Osteoblast (primary cell): Measurements from ENCODE around the gene SND1. TPM values are rescaled to one million over a fixed set of nuclear protein-coding genes. Genes with fewer than 3 reads are reported as not detected.

Source experiments
- DNase-seq: peaks from one replicate; pipeline ENCODE4 v3.0.0; 2011; ENCODE audit warnings: low spot score, mixed read lengths; ENCODE audit not compliant: insufficient read length; ENCODE audit errors: missing footprints
- H2AFZ ChIP-seq: 2 replicates; pipeline ENCODE4 v1.6.0; 2011; ENCODE audit warnings: mild to moderate bottlenecking, low read length
- H3K27ac ChIP-seq: 2 replicates; pipeline ENCODE4 v1.5.1; 2011; ENCODE audit warnings: mild to moderate bottlenecking, low read depth, low read length, moderate library complexity
- H3K27me3 ChIP-seq: 2 replicates; pipeline ENCODE4 v1.6.0; 2012; ENCODE audit warnings: mild to moderate bottlenecking, control low read depth, inconsistent platforms, low read length, moderate library complexity; ENCODE audit not compliant: insufficient read depth
- H3K36me3 ChIP-seq: 2 replicates; pipeline ENCODE4 v1.5.1; 2011; ENCODE audit warnings: mild to moderate bottlenecking, low read length, control low read depth, moderate library complexity; ENCODE audit not compliant: insufficient read depth
- H3K4me1 ChIP-seq: 2 replicates; pipeline ENCODE4 v1.5.1; 2011; ENCODE audit warnings: mild to moderate bottlenecking, low read length, control low read depth, moderate library complexity; ENCODE audit not compliant: insufficient read depth
- H3K4me2 ChIP-seq: 2 replicates; pipeline ENCODE4 v1.6.0; 2011; ENCODE audit warnings: mild to moderate bottlenecking, low read length; ENCODE audit not compliant: insufficient read depth
- H3K4me3 ChIP-seq: fragments of 200-600 bp; sonication (generic); 3 replicates; pipeline ENCODE4 v1.5.1; 2012; ENCODE audit warnings: mild to moderate bottlenecking, low read length, inconsistent platforms; ENCODE audit not compliant: insufficient read depth
- H3K79me2 ChIP-seq: 2 replicates; pipeline ENCODE4 v1.6.0; 2012; ENCODE audit warnings: mild to moderate bottlenecking, low read length, control low read depth, inconsistent platforms; ENCODE audit not compliant: insufficient read depth
- H3K9me3 ChIP-seq: 2 replicates; pipeline ENCODE4 v1.5.1; 2011; ENCODE audit warnings: low read depth, low read length, control low read depth
- H4K20me1 ChIP-seq: 2 replicates; pipeline ENCODE4 v1.6.0; 2012; ENCODE audit warnings: mild to moderate bottlenecking, low read length, control low read depth; ENCODE audit not compliant: insufficient read depth
- CTCF ChIP-seq: IDR thresholded peaks from 2 replicates; pipeline ENCODE4 v1.5.1; 2011; ENCODE audit warnings: mild to moderate bottlenecking, low read depth, low read length, moderate library complexity; ENCODE audit errors: extremely low read depth
- total RNA-seq: library from RNA; depleted of rRNA; stranded (reverse); fragments of >200 nt; gene quantifications from 2 replicates; pipeline ENCODE4 v1.2.3, GENCODE V29; 2012

The SND1 gene
- total RNA-seq, 1 donor: 257 TPM

GRCh38 chr7:128065872-128066271 lies 413.9 kb downstream of the SND1 start:
- H3K4me2 ChIP-seq: no peak overlapping the region
- H3K4me1 ChIP-seq: no peaks in the 10 kb centered on the region
- H2AFZ ChIP-seq: no peak overlapping the region
- H3K27ac ChIP-seq: no peak overlapping the region
- no peaks in the 10 kb centered on the region for H3K79me2 ChIP-seq
- no peak overlapping the region for H3K4me3 ChIP-seq
- TF ChIP-seq CTCF: no peak
- no peaks in the 10 kb centered on the region for H3K27me3 ChIP-seq
- H3K9me3 ChIP-seq: no peaks in the 10 kb centered on the region
- H4K20me1 ChIP-seq: peaks cover 18% of the 10 kb centered on the region
- DNase-seq: no peak
- H3K36me3 ChIP-seq: no peaks in the 10 kb centered on the region

- Histone ChIP-seq H4K20me1 (peaks cover 18% of the 10 kb centered on the region), H3K79me2 (no peaks in the 10 kb centered on the region), H2AFZ (no peak overlapping the region), H3K4me2 (no peak overlapping the region), H3K27me3 (no peaks in the 10 kb centered on the region), H3K36me3 (no peaks in the 10 kb centered on the region), H3K9me3 (no peaks in the 10 kb centered on the region), H3K4me1 (no peaks in the 10 kb centered on the region), H3K27ac (no peak overlapping the region), H3K4me3 (no peak overlapping the region)
- no peak for DNase-seq
- TF ChIP-seq CTCF: no peak
These were observed 414.4 kb downstream of the SND1 start for GRCh38 chr7:128066395-128066794.

- peak; percentile 9 for TF ChIP-seq CTCF
- Histone ChIP-seq H3K9me3 (no peaks in the 10 kb centered on the region), H3K4me2 (no peak overlapping the region), H3K27me3 (no peaks in the 10 kb centered on the region), H2AFZ (no peak overlapping the region), H3K27ac (no peak overlapping the region), H4K20me1 (peaks cover 16% of the 10 kb centered on the region), H3K36me3 (no peaks in the 10 kb centered on the region), H3K79me2 (no peaks in the 10 kb centered on the region), H3K4me3 (no peak overlapping the region), H3K4me1 (no peaks in the 10 kb centered on the region)
- no peak for DNase-seq
These were observed 414.9 kb downstream of the SND1 start for GRCh38 chr7:128066858-128067257.

- H2AFZ ChIP-seq: no peak overlapping the region
- no peaks in the 10 kb centered on the region for H3K79me2 ChIP-seq
- H3K27me3 ChIP-seq: no peaks in the 10 kb centered on the region
- no peaks in the 10 kb centered on the region for H3K36me3 ChIP-seq
- H4K20me1 ChIP-seq: peaks cover 18% of the 10 kb centered on the region
- no peak overlapping the region for H3K4me2 ChIP-seq
- no peak overlapping the region for H3K4me3 ChIP-seq
- H3K4me1 ChIP-seq: no peaks in the 10 kb centered on the region
- no peak for TF ChIP-seq CTCF
- no peaks in the 10 kb centered on the region for H3K9me3 ChIP-seq
- no peak overlapping the region for H3K27ac ChIP-seq
- DNase-seq: no peak
These were observed 416.0 kb downstream of the SND1 start for GRCh38 chr7:128067983-128068382.
